ENCODE data around the gene PLA2G4A.

GRCh38 chr1:186892936-186893335 lies 64.2 kb downstream of the PLA2G4A start:
- TF ChIP-seq EZH2 (IDR thresholded peaks at IDR 0.05; ENCODE audit: insufficient read depth, poor library complexity, severe bottlenecking) (no peak), EZH2phosphoT487 (IDR thresholded peaks at IDR 0.05; ENCODE audit: insufficient read depth, low read depth) (no peak)
